ENCODE measurements around the gene FER. TPM values are rescaled to one million over a fixed set of nuclear protein-coding genes. Genes with fewer than 3 reads are reported as not detected.

The FER gene
- 20.5 and 23.7 TPM in 2 replicates for total RNA-seq

GRCh38 chr5:108747774-108748400 lies at the start of gene FER:
Gene FER (plus strand): TSS chr5:108747897. CDS start chr5:108798183, 50,286 bp downstream.

